C4-2B (cell line): Measurements from ENCODE around the gene HOXD9.

Source experiments
- H3K27ac ChIP-seq: fragments of 450-650 bp; 2 replicates; pipeline ENCODE4 v1.5.1; 2017
- ZFX ChIP-seq: fragments of 450-650 bp; IDR thresholded peaks from 2 replicates; pipeline ENCODE4 v1.6.1; 2017
- TF ChIP-seq, protein P1 (sequence below): fragments of 450-650 bp; conservative IDR thresholded peaks from 2 replicates; pipeline ENCODE4 v1.5.1; 2017; ENCODE audit warnings: mild to moderate bottlenecking

The HOXD9 gene

DNA sequence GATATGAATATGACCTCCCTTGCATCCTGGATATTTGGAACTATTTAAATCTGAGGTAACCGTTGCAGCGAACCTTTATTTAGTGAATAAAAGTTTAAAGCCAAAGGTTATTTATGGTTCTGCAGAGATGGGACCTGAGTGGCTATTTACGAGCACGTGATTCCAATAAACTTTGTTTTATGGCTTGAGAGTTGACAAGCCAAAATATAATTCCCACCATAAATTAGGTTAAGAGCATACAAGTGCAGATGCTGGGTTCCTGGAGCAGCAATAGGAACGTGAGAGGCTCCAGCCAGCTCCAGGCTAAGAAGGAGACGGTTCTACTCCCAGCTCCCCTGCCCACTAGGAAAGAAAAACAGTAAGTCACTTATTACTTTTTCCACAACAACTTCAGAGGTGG, 23.6 kb downstream of the HOXD9 start:
- H3K27ac ChIP-seq: no peak overlapping the region
- TF ChIP-seq, protein P1, sequence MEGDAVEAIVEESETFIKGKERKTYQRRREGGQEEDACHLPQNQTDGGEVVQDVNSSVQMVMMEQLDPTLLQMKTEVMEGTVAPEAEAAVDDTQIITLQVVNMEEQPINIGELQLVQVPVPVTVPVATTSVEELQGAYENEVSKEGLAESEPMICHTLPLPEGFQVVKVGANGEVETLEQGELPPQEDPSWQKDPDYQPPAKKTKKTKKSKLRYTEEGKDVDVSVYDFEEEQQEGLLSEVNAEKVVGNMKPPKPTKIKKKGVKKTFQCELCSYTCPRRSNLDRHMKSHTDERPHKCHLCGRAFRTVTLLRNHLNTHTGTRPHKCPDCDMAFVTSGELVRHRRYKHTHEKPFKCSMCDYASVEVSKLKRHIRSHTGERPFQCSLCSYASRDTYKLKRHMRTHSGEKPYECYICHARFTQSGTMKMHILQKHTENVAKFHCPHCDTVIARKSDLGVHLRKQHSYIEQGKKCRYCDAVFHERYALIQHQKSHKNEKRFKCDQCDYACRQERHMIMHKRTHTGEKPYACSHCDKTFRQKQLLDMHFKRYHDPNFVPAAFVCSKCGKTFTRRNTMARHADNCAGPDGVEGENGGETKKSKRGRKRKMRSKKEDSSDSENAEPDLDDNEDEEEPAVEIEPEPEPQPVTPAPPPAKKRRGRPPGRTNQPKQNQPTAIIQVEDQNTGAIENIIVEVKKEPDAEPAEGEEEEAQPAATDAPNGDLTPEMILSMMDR: no peak
- no peak for TF ChIP-seq ZFX

DNA sequence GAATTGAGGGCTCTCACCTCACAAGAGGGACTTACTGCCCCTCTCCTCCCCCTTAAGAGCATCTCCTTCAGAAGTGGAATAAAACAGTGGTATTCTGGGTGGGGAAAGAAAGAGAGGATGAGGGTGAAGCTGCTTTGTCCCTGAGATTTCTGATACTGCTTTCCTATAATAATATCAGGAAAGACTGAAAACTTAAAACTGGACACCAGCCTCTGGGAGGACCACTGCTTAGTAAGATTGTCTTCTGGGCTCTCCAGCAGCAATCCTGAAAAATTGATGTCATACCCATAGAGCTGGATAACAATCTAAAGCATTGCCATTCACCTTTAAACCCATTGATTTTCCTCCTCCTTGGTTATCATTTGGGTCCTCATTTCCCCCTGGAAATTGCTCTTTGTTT, 24.1 kb downstream of the HOXD9 start:
- TF ChIP-seq, protein P1: no peak
- no peak overlapping the region for H3K27ac ChIP-seq

DNA sequence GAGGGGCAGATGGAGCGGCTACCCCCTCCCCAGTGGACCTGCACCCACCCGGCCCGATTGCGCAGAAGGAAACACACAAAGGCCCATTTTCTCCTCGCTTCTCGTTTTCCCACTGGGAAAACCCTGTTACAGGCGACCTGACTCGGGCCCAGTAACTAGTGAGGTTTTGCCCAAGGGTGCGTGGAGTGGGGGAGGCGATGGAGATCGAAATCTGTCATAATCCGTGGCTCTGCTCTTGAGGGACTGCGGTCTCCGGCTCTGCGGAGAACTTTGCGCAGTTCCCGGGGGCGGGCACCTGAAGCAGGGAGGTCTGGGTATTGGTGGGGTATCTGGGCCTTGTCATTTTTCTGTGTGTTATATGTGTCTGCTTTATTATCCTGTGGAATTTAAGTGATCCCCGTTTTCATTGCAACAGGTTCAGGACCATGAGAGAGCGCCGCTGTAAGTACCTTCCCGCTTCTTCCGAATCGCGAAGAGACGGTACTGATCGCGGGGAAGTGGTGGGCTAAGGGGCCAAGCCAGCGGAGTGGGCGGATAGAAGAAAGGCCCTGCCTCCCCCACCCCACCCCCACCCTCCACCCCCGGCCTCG, 24.8 kb downstream of the HOXD9 start:
- H3K27ac ChIP-seq: no peak overlapping the region
- TF ChIP-seq, protein P1: no peak
- TF ChIP-seq ZFX: no peak

DNA sequence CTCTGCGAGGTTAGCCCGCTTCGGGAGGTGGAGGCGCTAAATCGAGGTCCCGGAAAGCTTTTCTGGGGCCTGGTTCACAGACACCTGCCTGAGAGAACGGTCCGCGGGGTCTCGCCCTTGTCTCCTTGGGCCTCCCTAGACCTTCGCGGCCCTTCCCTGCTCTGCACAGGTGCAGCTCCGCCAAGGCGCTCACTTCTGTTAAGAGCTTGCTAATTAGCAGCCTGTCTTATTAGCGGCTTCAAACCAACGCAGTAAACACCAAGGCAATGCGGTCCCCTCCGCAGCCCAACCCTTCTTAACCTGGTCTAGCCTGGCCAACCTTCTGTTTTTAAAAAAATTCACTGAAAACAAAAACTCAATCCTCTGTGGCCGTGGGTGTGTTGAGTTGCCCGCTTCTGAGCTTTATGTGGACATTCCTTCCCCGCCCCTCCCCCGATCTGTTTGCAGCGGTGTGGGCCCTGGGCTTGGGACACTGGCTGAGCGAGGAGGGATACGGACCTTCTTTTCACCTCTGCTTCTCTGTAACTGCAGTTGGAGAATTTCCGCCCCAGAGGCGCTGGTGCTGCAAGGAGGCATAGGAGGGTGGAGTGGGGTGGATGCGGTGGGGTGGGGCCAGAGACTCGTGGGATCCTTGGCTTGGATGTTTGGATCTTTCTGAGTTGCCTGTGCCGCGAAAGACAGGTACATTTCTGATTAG, 25.4 kb downstream of the HOXD9 start:
- TF ChIP-seq, protein P1: no peak
- no peak for TF ChIP-seq ZFX
- H3K27ac ChIP-seq: no peak overlapping the region

DNA sequence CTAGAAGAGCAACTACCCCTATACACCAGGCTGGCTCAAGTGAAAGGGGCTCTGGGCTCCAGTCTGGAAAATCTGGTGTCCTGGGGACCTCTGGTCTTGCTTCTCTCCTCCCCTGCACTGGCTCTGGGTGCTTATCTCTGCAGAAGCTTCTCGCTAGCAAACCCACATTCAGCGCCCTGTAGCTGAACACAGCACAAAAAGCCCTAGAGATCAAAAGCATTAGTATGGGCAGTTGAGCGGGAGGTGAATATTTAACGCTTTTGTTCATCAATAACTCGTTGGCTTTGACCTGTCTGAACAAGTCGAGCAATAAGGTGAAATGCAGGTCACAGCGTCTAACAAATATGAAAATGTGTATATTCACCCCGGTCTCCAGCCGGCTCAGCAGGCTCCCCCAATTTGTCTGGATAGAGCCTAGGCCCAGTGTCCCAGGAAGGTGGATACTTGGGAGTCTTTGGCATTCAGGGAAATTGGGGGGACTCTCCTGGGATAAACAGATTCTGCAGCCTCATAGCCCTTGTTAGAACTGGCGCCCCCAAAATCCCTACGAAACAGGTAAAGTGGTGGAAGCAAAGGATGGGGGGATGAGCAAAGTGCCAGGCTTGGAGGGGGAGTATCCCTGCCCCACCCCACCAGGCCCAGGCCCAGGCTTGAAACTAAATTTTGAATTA, 26.4 kb downstream of the HOXD9 start:
- H3K27ac ChIP-seq: no peak overlapping the region
- TF ChIP-seq, protein P1: no peak
- TF ChIP-seq ZFX: no peak

DNA sequence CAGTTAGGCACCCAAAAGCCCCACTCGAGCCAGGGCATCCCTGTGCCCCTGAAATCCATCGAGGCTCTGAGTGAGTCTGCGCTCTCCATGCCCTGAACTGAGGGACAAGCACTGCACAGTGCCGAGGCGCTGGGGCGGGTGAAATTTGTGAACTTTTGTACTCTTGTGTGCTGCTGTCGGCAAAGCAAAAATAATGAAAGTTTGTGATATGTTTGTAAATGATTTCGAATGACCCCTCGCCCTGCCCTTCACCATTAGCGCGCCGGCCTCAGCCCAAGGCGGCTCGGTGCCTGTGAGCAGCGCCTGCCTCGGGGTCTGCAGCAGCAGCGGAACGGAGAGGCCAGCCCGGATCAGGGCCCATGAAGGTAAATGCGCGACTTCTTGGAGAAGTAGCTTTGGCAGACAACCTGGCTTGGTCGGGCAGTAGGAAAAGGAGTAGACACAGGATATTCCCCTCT, 27.0 kb downstream of the HOXD9 start:
- no peak overlapping the region for H3K27ac ChIP-seq
- TF ChIP-seq, protein P1: no peak
- no peak for TF ChIP-seq ZFX

DNA sequence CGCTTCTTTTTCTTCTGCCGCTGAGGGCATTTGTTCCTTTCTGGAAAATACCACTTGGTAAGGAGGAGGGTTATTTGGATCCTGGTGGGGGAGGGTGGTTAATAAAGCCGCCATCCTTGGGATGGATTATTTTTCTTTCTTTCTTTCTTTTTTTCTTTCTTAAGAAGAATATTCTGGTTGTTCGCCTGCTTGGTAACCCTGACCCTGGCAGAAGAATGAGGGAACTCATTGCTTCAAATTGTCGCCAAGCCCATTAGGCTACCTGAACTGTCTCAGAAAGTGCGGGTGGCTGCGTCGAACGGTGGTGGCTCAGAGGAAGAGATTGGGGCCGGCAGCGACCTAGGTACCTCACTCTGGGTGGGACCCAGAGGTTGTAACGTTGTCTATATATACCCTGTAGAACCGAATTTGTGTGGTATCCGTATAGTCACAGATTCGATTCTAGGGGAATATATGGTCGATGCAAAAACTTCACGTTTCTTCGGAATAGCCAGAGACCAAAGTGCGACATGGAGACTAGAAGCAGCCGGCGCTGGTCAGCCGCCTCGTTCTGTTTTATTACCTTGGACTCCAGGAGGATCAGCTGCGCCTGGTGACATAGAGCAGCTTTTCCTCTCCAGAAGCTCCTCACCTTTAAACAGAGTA, 27.5 kb downstream of the HOXD9 start:
- no peak for TF ChIP-seq ZFX
- TF ChIP-seq, protein P1: no peak
- no peak overlapping the region for H3K27ac ChIP-seq
